DND-41 (cell line): ENCODE data around the gene KIF26A.

Experiments
- ATAC-seq: fragments of 200-7000 bp; cut with Tn5 transposase; 3 replicates; pipeline ENCODE4 v1.9.1; 2021; ENCODE audit warnings: low read depth; ENCODE audit not compliant: insufficient read depth
- DNase-seq: peaks from one replicate; pipeline ENCODE4 v3.0.0-alpha.2; 2020
- H2AFZ ChIP-seq: 2 replicates; pipeline ENCODE4 v1.6.0; 2012; ENCODE audit warnings: low read depth, low read length
- H3K27ac ChIP-seq: 2 replicates; pipeline ENCODE4 v1.5.1; 2012; ENCODE audit warnings: low read length, inconsistent platforms
- H3K27me3 ChIP-seq: fragments of 200-600 bp; sonication (generic); 2 replicates; pipeline ENCODE4 v1.6.0; 2012; ENCODE audit warnings: low read length, mild to moderate bottlenecking, inconsistent platforms; ENCODE audit not compliant: insufficient read depth, poor library complexity
- H3K36me3 ChIP-seq: 2 replicates; pipeline ENCODE4 v1.5.1; 2012; ENCODE audit warnings: low read length, inconsistent platforms; ENCODE audit not compliant: insufficient read depth
- H3K4me1 ChIP-seq: 2 replicates; pipeline ENCODE4 v1.5.1; 2012; ENCODE audit warnings: mild to moderate bottlenecking, low read length; ENCODE audit not compliant: insufficient read depth
- H3K4me2 ChIP-seq: 2 replicates; pipeline ENCODE4 v1.6.0; 2012; ENCODE audit warnings: mild to moderate bottlenecking, moderate library complexity, low read length, inconsistent platforms; ENCODE audit not compliant: insufficient read depth
- H3K4me3 ChIP-seq, 2 experiments: fragments of 200-600 bp in 1 of 2; shearing (Covaris generic) in 1 of 2; 2 replicates each; pipeline ENCODE4 v1.5.1; 2012 to 2016; ENCODE audit warnings: inconsistent platforms in 2 of 2, low read length in 2 of 2, mild to moderate bottlenecking in 2 of 2, low read depth in 1 of 2, moderate library complexity in 1 of 2
- H3K79me2 ChIP-seq: 2 replicates; pipeline ENCODE4 v1.6.0; 2012; ENCODE audit warnings: low read length, inconsistent platforms; ENCODE audit not compliant: insufficient read depth
- H3K9ac ChIP-seq: 2 replicates; pipeline ENCODE4 v1.6.0; 2012; ENCODE audit warnings: low read depth, mild to moderate bottlenecking, inconsistent platforms, low read length, moderate library complexity
- H3K9me3 ChIP-seq: 2 replicates; pipeline ENCODE4 v1.5.1; 2012; ENCODE audit warnings: low read length, moderate library complexity, mild to moderate bottlenecking, inconsistent platforms; ENCODE audit not compliant: insufficient read depth, severe bottlenecking
- H4K20me1 ChIP-seq: 2 replicates; pipeline ENCODE4 v1.6.0; 2012; ENCODE audit warnings: low read length; ENCODE audit not compliant: insufficient read depth
- EZH2 ChIP-seq: IDR thresholded peaks from 3 replicates; pipeline ENCODE4 v1.6.1; 2012; ENCODE audit warnings: borderline replicate concordance, low read depth, mild to moderate bottlenecking, moderate library complexity, low read length, inconsistent platforms; ENCODE audit not compliant: severe bottlenecking
- TF ChIP-seq, protein P1 (sequence below): IDR thresholded peaks from 2 replicates; pipeline ENCODE4 v1.5.1; 2012; ENCODE audit warnings: borderline replicate concordance, low read length, moderate library complexity, mild to moderate bottlenecking; ENCODE audit not compliant: poor library complexity, severe bottlenecking; ENCODE audit errors: extremely low read depth

The KIF26A gene

DNA sequence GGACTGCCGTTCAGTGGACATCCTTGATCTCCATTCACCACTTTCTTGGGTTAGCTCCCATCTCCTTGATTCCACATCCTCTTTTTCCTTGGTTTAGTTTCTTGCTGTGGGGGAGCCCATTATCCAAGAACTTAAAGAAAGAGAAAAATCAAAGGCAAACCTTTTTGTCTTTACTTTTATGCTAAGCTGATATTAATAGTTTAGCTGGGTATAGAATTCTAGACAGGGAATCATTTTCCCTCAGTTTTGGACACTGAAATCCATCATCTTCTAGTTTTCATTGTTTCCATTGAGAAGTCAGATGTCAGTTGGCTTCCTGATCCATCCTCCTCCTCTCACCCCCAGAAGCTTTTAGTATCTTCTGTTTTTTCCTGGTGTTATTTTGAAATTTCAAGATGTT is 8.8 kb upstream of the KIF26A start:
- DNase-seq, result no peak
- TF ChIP-seq, protein P1, sequence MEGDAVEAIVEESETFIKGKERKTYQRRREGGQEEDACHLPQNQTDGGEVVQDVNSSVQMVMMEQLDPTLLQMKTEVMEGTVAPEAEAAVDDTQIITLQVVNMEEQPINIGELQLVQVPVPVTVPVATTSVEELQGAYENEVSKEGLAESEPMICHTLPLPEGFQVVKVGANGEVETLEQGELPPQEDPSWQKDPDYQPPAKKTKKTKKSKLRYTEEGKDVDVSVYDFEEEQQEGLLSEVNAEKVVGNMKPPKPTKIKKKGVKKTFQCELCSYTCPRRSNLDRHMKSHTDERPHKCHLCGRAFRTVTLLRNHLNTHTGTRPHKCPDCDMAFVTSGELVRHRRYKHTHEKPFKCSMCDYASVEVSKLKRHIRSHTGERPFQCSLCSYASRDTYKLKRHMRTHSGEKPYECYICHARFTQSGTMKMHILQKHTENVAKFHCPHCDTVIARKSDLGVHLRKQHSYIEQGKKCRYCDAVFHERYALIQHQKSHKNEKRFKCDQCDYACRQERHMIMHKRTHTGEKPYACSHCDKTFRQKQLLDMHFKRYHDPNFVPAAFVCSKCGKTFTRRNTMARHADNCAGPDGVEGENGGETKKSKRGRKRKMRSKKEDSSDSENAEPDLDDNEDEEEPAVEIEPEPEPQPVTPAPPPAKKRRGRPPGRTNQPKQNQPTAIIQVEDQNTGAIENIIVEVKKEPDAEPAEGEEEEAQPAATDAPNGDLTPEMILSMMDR, result no peak
- TF ChIP-seq EZH2, result no peak

DNA sequence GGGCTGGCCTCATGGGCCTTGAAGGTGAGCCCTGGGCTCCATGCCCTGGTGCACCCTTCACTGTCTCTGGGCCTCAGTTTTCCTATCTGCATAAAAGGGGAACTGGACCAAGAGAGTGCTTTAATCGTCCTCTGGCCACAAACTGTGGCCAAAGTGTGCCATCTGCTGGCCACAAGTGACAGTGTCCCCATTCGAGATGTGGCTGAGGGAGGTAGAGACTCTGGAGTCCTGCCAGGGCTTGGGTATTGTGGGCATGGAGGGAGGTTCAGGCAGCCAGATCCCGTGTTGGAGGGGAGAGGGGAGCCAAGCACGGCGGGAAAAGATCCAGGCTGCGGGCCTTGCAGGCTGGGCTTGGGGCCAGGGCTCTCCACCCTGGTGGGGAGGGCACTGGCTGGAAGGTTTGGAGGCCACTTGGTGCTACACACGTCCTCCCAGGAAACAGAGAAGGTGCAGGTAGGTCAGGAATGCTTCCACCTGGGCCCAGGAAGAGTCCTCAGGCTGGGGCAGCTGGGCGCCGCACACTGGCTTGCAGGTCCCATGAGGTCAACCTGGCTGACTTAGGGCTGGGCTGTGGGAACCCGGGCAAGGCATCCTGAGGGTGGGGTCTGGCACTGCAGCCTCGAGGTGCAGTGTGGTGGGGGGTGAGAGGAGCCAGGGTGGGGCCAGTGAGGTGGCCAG is 7.3 kb upstream of the KIF26A start:
- no peak for DNase-seq

More for the DNA sequence above, 8.8 kb upstream of the KIF26A start:
- H3K27me3 ChIP-seq, result no peaks in the 10 kb centered on the region
- no peak overlapping the region for H2AFZ ChIP-seq
- no peaks in the 10 kb centered on the region for H4K20me1 ChIP-seq
- no peak overlapping the region for H3K4me2 ChIP-seq
- ATAC-seq, result no peak
- no peak overlapping the region for H3K4me3 ChIP-seq
- H3K9me3 ChIP-seq, result peaks cover 22% of the 10 kb centered on the region
- no peaks in the 10 kb centered on the region for H3K79me2 ChIP-seq
- no peak overlapping the region for H3K27ac ChIP-seq
- H3K36me3 ChIP-seq, result no peaks in the 10 kb centered on the region
- no peak overlapping the region for H3K9ac ChIP-seq
- no peaks in the 10 kb centered on the region for H3K4me1 ChIP-seq

DNA sequence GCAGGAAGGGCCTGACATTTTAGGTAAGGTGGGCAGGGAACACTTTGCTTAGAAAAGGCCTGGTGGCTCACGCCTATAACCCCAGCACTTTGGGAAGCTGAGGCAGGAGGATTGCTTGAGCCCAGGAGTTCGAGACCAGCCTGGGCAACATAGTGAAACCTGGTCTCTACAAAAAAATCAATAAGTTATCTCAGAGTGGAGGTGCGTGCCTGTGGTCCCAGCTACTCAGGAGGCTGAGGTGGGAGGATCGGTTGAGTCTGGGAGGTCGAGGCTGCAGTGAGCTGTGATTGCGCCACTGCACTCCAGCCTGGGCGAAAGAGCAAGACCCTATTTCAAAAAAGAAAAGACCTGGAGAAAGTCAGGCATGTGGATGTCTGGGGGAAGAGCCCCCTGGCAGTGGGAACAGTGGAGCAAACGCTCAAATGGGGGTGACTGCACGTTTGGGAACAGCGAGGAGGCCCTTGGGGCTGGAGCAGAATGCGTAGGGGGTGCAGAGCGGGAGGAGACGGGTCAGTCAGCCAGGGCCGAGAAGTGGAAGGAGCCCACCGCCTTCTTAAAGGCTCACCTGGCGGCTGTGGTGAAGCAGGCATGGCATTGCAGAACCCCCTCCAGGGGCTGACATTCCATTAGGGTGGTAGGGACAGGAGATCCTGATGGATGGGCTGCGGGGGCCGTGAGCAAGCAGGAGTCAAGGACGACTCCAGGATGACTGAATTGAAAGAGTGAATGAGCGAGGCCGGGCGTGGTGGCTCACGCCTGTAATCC is 6.2 kb upstream of the KIF26A start:
- no peak for ATAC-seq

More for the DNA sequence above, 7.3 kb upstream of the KIF26A start:
- H3K79me2 ChIP-seq, result no peaks in the 10 kb centered on the region
- ATAC-seq, result no peak
- H3K27me3 ChIP-seq, result no peaks in the 10 kb centered on the region
- H3K4me1 ChIP-seq, result no peaks in the 10 kb centered on the region
- no peak overlapping the region for H2AFZ ChIP-seq
- H3K36me3 ChIP-seq, result no peaks in the 10 kb centered on the region
- no peaks in the 10 kb centered on the region for H4K20me1 ChIP-seq
- H3K27ac ChIP-seq, result no peak overlapping the region
- peaks cover 27% of the 10 kb centered on the region for H3K9me3 ChIP-seq
- no peak for TF ChIP-seq EZH2
- TF ChIP-seq, protein P1, result peak; percentile 55
- H3K4me3 ChIP-seq, result no peak overlapping the region
- no peak overlapping the region for H3K4me2 ChIP-seq
- H3K9ac ChIP-seq, result no peak overlapping the region

More for the DNA sequence above, 6.2 kb upstream of the KIF26A start:
- no peaks in the 10 kb centered on the region for H3K79me2 ChIP-seq
- no peaks in the 10 kb centered on the region for H4K20me1 ChIP-seq
- H3K27me3 ChIP-seq, result no peaks in the 10 kb centered on the region
- H2AFZ ChIP-seq, result no peak overlapping the region
- no peak overlapping the region for H3K4me3 ChIP-seq
- H3K9me3 ChIP-seq, result peaks cover 32% of the 10 kb centered on the region
- no peak overlapping the region for H3K4me2 ChIP-seq
- TF ChIP-seq, protein P1, result no peak
- no peak for TF ChIP-seq EZH2
- DNase-seq, result no peak
- H3K36me3 ChIP-seq, result no peaks in the 10 kb centered on the region
- no peak overlapping the region for H3K9ac ChIP-seq
- H3K4me1 ChIP-seq, result no peaks in the 10 kb centered on the region
- H3K27ac ChIP-seq, result no peak overlapping the region
